GM12873 (cell line): Measurements from ENCODE around the gene STEAP1B.

Experiments
- CTCF ChIP-seq: IDR thresholded peaks from 2 replicates; pipeline ENCODE4 v1.5.1; 2012; ENCODE audit warnings: low read depth, mild to moderate bottlenecking, moderate library complexity, low read length, control low read depth; ENCODE audit not compliant: insufficient read depth; ENCODE audit errors: missing control alignments

The STEAP1B gene

GRCh38 chr7:22400150-22400814 is 99.7 kb downstream of the STEAP1B start:
- TF ChIP-seq CTCF, result no peak

- no peak for TF ChIP-seq CTCF
Observed at GRCh38 chr7:22399546-22399945, 100.4 kb downstream of the STEAP1B start.

GRCh38 chr7:22399091-22399490 is 100.9 kb downstream of the STEAP1B start:
- TF ChIP-seq CTCF, result no peak

GRCh38 chr7:22397981-22398380 is 102.0 kb downstream of the STEAP1B start:
- TF ChIP-seq CTCF, result no peak

GRCh38 chr7:22395222-22395621 is 104.8 kb downstream of the STEAP1B start:
- no peak for TF ChIP-seq CTCF

- no peak for TF ChIP-seq CTCF
Observed at GRCh38 chr7:22394739-22395138, 105.2 kb downstream of the STEAP1B start.

GRCh38 chr7:22393913-22394729 is 105.9 kb downstream of the STEAP1B start:
- TF ChIP-seq CTCF, result no peak
